HG02610 (cell line): ENCODE measurements around the gene LIF.
"Not testable (repeated sequence)": the region's sequence is repeated elsewhere in the genome, so short reads cannot be mapped to it uniquely, and the experiment has no call there.

Source experiments
- ATAC-seq: cut with Tn5 transposase; IDR thresholded peaks from one replicate; pipeline ENCODE4 v1.9.1; 2021; ENCODE audit warnings: mild to moderate bottlenecking, moderate library complexity; ENCODE audit not compliant: unreplicated experiment

LIF gene

DNA sequence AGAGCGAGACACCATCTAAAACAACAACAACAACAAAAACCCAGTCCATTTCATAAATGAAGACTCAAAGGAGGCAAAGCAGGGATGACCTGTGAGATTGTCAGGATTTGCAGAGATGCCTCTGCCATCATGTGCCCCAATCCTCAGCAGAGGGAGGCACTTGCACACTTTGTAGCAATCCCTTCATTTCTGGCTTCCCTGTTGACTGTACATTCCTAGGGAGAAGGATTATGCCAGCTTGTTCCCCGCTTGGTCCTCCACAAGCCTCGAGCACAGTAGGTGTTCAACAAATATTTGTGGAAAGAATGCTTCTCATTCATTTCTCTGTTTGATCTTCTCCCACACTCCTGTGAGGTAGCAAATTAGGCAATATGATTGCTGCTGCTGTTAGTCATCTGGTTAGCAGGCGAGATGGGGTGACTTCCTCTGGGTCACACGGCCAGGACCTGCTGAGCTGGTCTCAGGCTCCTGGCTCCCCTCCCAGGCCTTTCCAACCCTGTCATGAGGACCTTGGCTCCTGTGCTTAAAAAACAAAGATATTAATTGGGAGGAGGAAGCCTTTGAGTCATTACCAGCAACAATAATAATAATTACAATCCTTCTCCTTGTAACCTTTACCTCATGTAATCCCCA, 34.1 kb downstream of the LIF start:
- ATAC-seq = no peak

DNA sequence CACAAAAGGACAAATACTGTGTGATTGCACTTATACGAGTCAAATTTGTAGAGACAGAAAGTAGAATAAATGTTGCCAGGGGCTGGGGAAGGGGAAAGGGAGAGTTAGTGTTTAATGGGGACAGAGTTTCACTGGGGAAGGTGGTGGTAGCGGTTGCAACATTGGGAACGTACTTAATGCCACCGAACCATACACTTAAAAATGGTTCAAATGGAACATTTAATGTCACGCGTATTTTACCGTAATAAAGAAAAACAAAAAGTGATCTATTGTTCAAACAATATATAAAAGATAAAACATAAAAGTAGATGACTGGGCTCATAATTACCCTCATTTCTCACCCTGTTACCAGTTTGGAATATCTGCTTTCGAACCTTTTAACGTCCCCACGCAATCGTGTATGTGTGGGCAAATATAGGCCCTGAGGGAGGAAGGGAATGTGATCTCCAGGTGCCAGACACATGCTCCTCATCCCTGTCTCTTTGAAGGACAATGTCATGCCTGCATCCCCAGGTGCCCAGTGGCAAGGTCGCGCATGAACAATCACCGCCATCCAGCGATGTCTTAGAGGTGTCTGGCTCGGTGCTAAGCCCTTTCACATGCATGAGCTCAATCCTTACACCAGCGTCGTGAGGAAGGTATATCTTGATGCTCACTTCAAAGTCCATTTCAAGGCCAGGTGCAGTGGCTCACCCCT, 35.3 kb downstream of the LIF start:
- ATAC-seq = no peak

DNA sequence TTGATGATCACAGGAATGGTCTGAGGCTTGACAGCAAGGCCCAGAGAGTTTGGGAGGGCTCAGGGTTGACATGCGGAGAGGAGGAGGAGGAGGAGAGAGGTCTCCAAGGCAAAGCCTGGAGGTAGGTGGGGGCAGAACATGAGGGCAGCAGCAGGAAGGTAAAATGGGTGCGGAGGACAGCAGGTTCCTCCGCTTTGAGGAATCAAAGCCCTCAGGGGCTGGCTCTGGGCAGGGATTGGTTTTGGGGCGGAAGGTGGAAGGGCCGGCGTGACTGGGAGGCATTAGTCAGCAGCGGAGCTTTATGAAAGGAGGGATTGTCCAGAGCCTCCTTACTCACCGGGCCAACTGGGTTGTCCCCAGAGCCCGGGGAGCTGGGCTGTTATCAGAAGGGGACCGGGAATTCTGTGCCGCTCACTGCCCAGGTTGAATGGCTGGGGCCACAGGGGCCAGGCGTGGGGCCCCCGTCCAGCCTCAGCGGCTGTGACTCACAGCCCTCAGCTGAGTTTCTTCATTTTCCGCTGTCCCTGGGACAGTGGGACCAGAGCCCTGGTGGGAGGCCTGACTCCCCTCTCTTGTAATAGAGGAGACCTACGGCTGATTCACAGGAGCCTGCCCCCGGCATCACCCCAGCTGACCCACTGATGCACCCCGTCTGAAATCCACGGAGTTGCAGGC, 36.2 kb downstream of the LIF start:
- no peak for ATAC-seq

DNA sequence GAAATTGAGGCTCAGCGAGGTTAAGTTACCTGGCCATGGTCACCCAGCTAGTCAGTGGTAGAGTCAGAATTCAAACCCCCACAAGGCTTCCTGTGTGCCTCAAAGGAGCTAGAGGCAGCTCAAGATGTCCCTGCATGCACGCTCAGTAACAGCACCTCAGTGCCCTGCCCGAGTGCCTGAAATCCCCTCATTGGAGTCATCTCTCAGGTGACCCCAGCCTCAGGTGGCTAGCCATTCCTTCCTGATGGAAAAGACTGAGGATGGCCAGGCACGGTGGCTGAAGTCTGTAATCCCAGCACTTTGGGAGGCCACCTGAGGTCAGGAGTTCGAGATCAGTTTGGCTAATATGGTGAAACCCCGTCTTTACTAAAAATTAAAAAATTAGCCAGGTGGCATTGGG, 36.9 kb downstream of the LIF start:
- ATAC-seq = no peak

DNA sequence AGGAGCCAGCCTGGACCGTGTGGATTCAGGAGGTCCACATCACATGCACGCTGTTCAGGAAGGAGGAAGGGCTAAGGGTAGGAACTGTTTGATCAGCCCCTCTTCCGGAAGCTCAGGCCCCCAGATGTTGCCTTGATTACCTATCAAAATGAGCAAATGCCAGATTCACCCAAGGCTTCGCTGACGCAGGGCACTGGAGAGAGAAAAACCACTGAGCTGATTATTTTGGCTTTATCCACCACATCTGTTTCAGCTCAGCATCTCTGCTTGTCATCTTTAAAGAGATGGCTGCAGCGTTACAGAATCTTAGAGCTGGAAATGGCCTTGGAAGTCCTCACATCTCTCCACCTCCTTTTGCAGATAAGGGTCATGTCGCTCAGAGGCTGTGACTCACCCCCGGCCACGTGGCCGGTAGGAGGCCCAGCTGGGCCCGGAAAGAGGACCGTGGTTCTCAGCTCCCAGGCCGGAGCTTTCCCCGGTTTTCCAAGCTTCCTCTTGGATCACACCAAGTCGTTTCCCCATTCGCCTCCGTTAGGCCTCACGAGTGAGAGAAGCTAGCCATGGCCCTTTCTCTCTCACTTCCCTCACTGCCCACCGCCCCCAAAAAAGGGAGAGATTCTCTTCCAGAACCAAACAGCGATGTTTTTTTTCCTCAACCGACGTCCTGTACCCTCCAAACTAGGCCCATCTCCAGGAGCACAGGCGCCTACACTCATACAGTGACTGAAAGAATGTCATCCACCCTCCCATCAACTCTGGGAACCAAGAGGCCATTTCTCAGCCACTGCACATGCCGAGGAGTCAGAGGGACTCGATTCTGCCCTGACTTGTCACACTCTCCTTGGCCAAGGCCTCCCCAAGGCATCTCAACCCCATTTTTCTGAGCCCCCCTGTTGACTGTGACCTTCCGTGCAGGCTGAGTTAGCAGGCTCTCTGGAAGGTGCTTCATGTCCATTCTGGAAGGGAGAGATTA, 37.6 kb downstream of the LIF start:
- no peak for ATAC-seq

DNA sequence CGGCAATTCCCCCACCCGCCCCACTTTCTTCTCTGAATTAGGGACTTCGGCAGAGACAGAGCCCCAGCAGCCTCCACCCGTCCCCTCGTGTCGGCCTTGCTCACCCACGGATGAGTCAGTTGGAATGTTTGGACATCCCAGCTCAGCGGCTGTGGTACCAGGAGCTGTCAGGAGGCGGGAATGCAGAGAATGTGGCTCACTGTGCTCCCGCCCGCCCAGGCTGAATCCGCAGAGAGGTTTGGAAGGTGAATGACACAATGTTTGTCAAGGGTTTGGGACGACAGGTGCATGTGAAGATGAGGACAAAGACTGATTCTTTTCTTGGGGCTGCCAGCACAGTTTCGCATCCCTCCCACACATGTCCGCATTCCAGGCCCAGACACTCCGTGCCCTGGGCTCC, 39.6 kb downstream of the LIF start:
- no peak for ATAC-seq

DNA sequence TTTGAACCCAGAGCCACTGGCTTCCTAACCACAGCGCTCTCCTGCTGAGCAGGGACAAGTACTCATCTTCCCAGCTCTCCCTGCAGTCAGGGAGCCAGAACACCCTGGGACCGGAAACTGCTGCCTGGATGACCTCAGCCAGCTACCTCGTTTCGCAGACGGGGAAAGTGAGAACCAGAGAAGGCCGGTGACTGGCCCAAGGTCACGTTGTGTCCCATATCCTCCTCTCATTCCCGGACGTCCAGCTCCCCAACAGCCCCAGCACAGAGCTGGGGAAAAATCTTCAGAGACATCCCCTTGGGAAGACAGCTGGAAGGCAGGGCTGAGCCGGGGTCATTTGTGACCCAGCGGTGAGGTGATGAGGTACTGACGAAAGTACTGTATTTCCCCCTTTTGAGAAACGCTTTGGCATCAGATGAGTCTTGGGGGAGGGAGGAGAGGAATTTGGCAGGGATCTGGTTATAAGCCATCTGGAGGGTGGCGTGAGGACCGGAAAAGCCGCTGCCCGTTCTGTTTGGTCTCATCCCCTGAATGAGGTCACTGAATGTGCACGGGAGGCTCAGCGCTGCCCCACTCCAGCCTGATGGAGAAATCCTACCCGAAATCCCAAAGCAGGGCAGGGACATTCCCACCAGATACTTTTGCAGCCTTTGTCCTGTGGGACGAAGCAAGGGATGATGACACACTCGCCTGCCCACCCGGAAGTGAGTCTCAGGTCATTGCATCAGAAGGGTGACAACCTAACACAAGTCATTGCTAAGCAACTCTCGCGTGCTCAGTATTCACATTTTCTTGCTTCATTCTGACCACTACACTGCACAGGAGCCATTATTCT, 41.1 kb downstream of the LIF start:
- no peak for ATAC-seq

DNA sequence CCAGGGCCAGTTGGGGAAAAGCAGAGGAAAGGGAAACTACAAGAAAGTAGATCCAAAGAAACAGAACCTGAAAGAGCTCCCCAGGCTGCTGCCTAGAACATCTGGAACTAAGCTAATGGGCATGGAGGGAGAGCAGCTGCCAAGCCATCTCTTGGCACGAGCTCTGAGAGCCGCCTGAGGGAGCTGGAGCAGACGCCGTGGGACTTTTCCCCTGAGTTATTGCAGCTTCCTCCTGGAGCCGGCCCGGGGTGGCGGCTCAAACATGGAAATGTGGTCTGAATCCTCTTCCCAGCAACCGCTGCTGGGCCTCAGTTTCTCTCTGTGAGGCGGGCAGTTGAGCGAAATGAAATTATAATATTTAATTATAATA, 41.8 kb downstream of the LIF start:
- ATAC-seq = no peak

DNA sequence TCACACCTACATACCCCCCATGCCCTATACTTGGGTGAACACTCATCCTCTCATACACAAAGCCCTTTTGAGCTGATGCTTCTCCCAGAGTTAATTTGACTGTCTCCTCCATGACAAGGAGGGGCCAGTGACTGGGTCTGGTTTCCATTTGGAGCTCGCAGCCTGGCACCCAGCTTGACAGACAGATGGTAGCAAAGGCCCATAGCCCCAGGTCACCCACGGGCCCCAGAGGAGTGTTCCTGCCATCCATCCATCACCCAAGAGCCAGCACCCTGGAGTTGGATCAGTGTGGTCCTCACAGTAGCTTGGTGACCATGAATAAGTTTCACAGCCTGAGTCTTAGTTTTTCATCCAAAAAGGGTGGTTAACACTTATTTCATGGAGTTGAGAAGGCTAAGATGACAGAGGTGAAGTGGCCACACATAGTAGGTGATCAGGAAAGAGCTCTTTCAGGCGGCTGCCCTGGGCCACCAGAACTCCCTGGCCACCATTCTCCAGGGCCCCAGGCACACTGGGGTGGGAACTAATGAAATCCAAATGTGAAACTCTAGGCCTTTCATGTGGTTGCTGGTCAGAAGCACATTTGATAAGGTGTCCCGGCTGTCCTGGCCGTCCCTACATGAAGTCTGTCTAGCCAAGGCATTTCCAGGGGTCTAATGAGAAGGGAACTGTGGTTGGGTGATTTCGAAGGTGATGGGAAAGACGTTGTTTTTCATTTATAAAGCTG, 42.4 kb downstream of the LIF start:
- ATAC-seq = no peak

DNA sequence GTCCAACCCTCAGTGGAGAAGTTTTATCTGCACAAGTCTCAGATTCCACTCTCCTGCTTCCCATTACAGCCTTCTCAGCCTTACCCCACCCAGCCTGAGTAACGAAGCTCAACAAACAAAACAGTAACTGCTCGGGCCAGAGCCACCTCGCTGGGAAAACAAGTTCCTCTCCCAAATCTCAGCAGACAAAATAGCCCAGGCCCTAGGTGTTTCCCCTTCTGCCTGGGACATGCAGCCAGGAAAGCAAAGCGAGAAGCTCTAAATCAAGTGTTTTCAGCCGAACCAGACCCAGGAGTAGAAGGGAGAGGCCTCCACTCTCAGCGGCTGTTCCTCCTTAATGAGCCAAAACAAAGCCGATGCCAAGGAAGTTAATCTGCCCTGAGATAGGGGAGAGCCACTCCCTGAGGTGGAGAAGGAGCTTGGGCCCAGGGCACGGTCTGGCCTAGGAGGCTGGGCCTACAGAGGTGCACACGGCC, 44.0 kb downstream of the LIF start:
- no peak for ATAC-seq

DNA sequence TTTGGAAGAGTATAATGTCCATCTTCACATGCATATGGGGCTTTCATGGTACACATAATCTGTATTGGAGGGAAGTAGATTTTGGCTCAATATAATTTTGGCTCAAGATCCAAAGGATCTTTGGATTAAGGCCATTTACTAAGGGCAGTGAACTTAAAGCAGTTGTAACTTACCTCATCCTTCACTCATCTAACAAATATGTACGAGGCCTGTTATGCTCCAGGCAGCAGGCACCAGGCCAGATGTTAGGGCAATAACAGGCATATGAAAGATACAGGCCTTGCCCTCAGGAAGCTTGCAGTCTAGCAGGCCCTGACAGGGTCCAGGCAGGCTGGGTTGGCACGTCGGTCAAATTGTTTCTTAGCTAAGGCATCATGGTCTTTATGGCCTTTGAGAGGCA, 44.6 kb downstream of the LIF start:
- no peak for ATAC-seq

DNA sequence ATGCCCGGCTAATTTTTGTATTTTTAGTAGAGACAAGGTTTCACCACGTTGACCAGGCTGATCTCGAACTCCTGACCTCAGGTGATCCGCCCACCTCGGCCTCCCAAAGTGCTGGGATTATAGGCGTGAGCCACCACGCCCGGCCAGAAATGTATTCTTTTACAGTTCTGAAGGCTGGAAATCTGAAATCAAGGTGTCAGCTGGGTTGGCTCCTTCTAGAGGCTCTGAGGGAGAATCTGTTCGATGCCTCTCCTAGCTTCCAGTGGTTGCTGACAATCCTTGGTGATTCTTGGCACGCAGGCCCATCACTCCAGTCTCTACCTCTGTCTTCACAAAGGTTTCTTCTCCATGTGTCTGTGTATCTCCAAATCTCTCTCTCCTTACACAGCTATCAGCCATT, 45.7 kb downstream of the LIF start:
- not testable (repeated sequence) for ATAC-seq

DNA sequence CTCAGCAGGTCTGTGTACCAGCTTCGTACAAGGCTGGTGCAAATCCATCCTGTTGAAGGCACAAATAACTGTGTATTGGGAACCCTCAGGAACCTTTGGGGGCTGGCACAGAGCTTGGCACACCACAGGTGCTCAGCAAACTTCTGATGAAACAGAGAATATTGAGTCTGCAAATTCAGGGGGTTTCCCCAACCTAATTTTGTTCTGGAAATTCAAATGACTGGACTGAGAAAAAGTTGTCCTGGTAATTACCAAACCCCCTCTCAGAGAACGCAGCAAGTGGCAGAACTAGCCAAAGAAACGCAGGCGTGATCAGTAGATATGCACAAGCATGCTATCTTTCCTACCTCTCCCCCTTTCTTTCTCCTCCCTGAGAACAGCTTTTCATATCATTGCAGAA, 47.6 kb downstream of the LIF start:
- no peak for ATAC-seq

DNA sequence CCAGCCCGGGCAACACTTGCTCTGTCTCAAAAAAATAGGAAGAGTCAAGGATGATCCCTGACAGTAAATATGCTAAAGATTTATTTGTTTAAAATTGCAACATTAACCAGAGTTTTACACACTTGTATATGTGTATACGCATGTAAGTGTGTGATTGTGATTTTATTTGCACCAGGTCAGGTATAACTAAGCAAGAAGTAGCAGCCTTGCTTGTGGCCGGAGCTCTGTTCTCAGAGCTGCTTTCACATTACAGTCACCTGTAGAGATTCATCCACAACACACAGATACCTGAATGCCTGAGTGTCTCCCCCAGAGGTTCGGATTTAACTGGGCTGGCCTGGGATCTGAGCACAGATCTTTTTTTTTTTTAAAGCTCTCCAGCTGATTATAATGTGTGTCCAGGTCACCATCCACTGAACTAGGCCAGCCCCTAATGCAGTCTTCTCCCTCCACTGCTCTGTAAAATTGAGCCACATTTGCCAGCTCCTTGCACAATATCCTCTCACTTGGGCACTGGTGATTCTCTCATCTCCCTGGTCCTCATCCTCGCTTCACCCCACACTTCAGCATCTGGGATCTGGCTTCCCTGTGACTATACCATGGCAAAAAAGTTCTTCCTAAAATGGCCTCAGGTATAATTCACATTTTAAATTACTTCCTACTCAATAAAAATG, 48.3 kb downstream of the LIF start:
- ATAC-seq = no peak

DNA sequence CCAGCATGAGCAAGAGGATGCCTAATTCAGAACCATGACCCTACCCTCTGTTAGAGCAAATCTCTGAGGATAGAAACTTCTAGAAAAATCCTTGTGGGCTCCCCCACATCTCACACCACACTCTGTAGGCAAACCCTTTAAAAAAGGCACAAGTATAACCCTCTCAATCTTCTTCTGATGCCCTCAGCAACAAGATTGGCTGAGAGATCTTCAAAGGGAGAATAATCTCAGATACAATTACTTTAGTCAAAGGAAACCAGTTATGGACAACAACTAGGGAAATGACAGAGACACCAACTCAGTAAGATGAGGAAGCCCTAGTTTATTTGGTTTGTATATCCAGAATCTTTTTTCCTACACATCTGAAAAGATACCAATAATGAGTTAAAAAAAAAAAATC, 49.2 kb downstream of the LIF start:
- ATAC-seq = no peak

DNA sequence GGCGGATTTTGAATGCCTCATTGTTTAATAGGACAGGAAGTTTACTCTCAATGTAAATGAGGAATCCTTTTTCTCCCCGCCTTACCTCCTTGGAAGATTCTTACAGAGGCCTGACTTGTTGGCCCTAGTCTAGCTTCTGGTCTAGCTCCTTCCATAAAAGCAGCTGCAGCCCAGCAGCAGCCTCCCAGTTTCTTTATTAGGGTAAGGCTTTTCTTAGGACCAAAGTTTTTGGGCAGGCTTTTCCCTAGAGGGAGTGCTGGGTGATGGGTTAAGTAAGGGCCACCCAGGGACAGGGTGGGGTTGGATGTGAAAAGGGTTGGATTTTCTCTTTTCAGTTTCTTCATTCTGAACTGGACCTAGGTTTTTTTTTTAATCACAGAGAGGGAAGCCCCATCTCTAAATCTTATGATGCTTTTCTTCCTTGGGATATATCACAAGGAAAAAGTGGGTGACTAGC, 49.7 kb downstream of the LIF start:
- no peak for ATAC-seq

DNA sequence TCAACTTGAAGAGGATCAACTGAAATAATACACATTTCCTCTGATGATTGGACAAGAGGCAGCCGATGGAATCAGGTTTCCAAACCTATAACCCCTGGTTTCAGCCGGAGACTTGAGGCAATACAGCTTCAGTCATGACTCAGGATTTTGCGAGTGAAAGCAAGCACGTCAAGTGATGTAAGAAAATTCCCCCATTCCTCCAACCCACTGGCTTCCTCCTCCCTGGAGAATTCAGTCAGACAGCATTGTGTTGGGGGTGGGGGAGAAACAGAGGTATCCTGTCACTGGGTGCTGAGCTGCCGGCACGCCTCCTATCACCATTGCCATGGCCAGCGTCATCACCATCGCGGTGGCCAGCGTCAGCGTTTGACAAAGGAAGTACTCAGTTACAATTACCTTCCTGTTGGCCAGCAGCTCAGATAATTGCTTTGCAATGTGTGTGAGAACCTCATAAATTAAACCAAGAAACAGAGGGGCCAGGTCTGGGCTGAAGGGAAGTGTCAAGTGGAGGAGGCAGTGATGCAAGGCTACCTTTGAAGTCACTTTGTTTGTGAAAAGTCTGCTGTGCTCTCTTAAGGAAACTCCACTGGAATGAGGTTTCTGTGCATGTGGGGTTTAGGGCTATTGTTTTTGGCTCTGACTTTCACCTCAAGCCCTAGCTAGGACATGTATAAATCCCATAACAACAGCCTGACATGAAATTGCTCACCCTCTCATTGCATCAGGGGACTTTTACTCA, 50.2 kb downstream of the LIF start:
- ATAC-seq = peak; percentile 50
